Kidney capillary endothelial cell (primary cell): ENCODE measurements around the gene MAGEB17.
"Not testable (repeated sequence)": the region's sequence is repeated elsewhere in the genome, so short reads cannot be mapped to it uniquely, and the experiment has no call there.

Source experiments
- DNase-seq: peaks from one replicate; pipeline ENCODE4 v3.0.0-alpha.2; 2018; ENCODE audit warnings: low spot score

MAGEB17 gene, protein sequence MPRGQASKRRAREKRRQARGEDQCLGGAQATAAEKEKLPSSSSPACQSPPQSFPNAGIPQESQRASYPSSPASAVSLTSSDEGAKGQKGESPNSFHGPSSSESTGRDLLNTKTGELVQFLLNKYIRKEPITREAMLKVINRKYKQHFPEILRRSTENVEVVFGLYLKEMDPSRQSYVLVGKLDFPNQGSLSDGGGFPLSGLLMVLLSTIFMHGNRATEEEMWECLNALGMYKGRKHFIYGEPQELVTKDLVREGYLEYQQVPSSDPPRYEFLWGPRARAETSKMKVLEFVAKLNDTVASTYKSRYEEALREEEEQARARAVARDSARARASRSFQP

DNA sequence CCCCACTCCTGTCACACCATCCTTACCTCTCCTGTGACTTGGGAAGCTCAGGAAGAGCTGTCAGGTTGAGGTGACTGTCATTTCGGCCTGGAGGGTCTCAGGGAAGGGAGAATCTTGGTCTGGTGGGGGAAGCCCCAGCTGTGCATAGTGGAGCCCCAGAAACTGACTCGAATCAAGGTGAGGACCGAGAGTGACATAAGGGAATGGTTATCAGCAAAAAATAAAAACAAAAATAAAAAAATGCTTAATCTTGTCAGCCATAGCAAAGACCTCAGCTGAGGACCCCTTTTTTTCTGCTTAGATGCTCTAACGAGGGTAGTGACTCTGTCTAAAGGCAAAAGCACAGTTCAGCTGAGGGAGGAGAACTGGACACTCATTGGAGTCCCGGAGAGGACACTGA lies at the start of gene MAGEB17:
MAGEB17 (plus strand) TSS at position 301 of the 400 bp plus-strand sequence. CDS start 2,902 bp downstream, outside the sequence.
- DNase-seq = no peak

DNA sequence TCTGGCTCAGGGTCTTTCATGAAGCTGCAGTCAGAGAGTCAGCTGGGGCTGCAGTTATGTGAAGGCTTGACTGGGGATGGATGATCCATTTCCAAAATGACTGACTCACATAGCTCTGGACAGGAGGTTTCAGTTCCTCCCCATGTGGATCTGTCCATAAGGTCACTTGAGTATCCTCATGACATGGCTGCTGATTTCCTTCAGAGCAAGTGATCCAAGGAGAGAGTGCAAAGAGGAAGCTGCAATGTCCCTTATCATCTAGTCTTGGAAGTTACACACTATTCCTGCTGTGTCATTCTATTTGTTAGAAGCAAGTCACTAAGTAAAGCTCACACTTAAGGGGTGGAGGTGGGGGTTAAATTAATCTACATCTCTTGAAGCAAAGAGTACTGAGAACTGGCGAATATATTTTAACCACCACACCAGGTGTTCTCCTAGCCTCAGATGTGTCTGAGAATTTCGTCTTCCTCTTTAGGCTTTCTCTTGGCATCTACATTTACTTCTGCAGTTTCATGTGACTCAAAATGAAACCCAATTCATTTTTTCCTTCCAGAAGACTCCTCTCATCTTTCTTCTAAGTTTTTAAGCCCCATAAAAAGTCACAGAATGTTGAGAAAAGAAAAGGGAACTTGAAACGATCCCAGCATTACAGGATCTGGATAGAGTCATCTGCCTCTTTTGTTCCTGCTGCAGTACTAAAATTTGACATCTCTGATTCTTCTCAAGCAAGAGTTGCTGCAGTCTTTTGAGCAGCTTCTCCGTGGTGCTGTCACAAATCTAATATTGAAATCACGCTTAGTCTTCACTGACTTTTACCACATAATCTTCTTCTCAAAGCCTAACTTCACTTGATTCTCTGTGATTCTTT lies 47.7 kb upstream of the MAGEB17 start:
- no peak for DNase-seq

DNA sequence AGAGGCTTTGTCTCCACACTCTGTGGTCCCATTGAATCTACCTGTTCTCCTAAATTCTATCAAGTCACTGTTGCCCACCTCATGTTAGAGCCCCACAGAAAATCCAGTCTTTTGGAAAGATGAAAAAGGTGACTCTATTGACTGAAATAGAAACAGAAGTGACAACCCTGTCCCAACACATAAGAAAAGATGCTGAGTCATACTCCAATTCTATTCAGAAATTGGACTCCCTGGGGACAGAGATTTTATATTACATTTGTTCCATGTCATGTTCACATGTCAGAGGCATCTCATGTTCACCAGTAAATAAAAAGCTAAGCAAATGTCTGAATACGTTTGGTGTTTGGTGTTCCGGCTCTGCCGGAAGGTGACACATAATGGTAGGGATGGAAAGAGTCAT lies 46.9 kb upstream of the MAGEB17 start:
- no peak for DNase-seq

DNA sequence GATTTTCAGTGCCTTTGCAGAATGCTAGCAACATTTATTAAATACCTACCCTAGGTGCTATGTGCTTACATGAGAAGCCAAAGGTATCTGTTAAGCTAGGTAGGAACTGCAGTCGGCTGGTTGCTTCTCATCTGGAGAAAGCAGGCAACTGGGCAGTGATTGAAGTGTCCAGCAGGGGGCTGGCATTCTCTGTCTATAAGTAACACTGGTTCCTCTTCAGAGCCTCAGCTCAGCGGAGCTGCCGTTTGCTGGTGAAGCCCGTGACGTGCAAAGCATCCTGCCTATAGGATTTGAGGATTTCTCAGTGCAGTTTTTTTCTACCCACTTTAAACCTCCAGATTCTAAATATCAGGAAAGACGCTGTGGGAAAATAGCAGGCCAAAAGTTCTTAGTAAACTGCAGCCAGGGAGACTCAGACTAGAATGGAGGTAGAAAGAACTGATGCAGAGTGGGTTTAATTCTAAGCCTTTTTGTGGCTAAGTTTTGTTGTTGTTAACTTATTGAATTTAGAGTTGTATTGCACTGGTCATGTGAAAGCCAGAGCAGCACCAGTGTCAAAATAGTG lies 44.0 kb upstream of the MAGEB17 start, which contains the start of gene GRPR:
GRPR (plus strand) TSS at position 344 of the 565 bp plus-strand sequence. CDS start 389 bp downstream, outside the sequence.
- DNase-seq = peak; percentile 68

DNA sequence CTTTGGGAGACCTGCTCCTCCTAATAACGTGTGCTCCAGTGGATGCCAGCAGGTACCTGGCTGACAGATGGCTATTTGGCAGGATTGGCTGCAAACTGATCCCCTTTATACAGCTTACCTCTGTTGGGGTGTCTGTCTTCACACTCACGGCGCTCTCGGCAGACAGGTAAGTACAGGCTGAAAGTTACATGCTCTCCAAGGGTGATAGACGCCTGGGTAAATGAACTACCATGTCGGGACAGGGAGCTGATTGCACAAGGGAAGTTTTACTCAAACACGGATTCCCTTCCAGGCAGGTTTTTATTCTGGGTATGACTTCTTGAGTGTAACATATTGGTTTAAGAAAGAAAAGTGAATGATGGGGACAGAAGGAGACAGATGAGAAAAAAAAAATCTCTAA lies 43.1 kb upstream of the MAGEB17 start:
- DNase-seq = no peak

DNA sequence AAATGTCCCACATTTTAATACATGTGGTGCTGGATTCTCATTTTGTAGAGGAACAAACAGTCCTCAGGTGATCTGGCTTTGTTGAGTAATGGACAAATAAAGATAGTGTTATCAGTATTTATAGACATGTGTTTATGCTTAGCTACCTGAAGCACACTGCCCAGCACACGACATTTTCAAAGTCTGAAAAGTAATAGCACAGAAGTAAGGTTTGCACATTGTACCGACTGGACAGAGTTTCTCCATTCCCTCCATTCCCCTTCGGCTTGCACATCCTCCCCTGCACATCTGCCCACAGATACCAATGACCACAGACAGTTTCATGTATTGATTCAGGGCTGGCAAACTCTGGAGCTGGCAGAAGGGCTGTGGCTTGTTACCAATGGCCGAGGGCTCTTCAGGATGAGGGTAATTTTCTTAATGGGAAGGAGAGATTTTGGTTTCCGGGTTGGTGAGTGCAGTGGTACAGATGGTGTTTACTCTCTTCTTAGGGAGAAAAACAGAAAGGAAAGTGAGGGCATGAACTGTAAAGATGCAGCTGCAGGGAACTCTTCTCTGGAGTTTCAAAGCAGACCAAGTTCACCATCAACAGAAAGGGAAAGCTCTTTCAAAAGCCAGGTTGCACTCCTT lies 41.6 kb upstream of the MAGEB17 start:
- DNase-seq = no peak

DNA sequence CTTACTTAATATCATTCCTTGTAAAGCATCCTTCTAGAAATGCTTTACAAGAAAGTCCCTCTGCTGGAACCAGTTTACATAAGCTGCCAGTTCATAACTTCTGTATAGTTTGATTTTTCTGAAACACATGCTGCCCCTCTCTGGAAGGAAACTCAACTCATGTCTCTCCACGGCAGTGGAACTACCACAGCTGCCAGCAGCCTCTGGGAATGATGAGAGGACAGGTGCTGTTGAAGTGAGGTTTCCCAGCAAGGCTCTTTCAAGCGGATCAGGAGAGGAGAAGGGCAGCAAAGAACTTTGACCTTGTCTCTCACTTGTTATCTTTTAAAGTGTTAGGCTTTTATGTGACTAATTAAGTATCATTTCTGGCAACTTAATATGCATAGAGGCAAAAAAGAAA lies 36.6 kb upstream of the MAGEB17 start:
- no peak for DNase-seq

DNA sequence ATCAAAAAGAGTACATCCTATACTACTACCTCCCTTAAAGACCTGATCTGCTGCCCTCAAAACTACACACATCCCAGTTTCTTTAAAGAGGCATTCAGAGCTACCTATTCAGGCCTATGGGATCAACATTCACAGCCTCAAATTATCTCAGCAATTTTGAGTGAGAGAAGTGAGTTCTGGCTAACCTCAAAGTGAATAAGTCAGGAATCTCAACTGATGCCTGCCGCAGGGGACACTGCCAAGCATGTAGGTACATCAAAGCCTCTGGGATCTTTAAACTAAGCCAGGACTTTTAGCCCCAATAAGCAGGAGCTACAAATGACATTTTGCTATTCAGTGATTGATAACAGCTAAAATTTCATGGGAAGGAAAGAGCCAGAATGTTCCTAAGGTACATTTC lies 32.3 kb upstream of the MAGEB17 start:
- DNase-seq = no peak

DNA sequence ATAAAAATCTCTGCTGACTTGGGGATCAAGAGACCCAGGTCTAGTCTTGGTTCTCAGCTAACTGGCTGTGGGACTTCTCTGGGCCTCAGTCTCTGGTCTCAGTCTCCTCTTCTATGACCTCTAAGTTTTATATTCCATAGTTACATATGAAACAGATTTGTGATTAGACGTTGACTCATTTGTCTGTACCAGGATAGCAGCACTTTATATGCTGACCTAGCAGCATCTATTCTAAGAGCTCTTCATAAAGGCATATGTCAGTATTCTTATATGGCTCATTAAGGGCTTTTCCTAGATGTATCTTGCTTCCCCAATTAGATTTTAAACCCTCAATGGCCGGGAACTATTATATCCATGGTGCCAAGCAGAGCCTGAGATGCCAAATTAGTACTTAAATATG lies 31.2 kb upstream of the MAGEB17 start:
- no peak for DNase-seq

DNA sequence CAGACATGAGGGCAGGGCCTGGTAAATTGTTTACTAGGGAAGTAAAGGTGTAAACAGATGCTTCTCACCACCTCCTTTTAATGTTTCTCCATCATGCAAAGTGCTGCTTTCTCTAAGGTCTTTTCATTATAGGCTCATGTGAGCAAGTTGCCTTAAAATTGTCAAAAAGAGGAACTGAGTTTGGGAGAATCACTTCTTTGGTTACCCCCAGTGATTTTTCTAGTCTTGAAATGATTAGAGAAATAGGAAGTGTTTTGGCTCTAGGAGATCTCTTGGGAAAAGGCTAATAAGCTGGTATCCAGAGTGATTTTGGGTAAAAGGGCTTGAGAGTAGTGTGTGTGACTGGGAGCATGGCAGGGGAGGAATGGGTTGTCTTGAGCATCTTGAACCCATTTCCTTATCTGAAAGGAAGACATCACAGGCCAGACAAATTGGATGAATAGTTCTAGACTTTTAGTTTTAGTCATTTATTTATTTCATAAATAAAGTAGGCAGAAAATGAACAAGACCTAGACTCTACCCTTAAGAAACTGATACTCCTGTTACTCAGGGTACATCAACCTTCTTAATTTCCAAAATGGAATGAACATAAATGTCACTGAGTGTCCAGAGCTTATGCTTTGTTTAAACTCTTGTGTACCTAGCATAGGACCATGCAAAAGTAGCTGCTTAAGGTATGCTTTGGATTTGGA lies 29.7 kb upstream of the MAGEB17 start:
- DNase-seq = no peak

DNA sequence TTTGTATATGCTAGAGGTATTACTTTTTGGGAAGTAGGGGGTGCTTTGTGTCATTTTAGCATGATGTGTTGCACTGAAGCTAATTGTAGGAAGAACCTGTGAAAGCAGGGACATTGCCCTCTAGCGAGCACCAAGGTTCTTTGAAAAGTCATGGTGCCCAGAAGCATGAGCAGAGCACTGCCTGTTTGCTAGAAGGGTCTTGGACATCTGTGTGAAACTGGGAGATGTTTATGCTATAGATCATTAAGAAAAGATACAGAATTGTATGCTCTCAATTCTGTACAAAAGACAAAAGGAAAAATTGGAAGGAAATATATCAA lies 29.2 kb upstream of the MAGEB17 start:
- DNase-seq = no peak

DNA sequence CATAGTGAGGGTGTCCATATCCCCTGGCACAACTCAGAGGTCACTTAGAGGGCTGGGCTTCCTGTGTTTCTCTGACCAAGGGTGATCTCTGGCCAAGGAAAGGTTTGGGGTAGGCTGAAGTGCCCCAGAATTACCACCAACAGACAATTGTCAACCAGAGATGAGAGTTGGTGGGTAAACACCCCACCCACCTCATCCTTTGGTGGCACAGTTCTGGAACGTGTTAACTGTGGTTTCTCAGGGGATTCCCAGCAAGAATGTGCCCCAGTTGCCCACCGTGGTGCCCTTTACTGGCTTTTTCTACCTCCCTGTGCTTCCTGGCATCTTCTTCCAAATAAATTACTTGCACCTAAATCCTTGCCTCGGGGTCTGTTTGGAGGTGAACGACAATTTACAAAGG lies 26.8 kb upstream of the MAGEB17 start:
- DNase-seq = no peak

DNA sequence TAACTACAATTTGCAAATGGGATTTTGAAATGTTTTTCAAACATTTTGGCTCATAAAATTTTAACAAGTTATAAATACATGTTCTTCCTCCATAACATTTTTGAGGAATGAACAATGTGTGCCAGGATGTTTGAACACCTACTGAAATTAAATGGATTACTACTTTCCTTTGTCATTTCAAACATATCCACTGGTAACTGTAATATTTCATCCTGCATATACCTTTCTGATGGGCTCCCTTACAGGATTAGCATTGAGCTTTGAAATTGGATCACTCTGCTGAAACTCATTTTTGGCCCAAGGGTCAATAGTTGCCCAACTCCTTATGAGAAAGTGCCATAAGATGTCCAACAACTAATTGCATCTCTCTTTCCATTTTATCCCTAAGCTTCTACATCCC lies 26.3 kb upstream of the MAGEB17 start:
- DNase-seq = no peak

DNA sequence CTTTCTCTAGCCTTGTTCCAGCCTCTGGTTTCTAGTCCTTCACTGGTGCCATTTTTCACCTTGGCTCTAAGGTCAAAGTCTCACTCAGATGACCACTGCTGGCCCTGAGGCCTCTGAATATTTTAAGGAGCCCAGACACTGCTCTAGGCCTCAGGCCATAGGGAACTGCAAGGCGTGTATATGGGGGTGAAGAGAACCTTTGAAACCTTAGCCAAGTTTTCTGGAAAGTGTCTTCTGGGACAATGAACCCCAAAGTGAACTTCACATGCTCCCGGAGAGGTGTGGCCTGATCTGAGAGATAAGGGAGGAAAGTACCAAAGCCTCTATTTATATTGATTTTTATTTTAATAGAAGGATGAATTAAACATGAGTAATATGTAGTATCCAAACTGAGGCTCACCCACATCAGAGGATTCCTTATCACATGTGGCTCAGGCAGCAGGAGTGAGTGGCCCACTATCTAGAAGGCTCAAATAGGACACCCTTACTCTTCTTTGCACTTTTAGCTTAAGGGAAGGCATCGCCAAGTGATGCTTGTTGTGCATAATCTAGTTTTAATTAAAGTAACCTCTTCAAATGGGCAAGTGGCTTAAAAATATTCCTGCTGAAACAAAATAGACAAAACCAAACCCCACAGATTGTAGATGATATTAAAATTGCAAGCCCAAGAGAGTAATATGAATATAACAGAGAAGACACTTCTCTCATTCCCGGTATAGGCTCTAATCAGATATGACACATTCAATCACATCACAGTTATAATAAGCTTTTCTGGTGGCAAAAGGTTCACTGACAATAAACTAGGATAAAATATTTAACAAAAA lies 25.6 kb upstream of the MAGEB17 start:
- DNase-seq = no peak

DNA sequence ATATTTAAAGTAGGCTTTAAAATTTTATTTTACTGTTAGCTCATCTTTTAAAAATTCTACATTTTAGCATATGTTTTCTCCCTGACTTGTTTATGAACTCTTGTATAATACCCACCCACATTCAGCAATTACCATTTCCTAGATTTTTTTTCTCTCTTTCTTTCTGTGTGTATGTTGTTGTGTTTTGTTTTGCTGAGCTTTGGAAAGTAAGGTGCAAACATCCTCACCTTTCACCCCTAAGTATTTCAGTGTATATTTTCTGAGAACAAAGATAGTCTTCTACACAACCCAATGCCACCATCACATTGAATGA lies 25.1 kb upstream of the MAGEB17 start:
- no peak for DNase-seq

DNA sequence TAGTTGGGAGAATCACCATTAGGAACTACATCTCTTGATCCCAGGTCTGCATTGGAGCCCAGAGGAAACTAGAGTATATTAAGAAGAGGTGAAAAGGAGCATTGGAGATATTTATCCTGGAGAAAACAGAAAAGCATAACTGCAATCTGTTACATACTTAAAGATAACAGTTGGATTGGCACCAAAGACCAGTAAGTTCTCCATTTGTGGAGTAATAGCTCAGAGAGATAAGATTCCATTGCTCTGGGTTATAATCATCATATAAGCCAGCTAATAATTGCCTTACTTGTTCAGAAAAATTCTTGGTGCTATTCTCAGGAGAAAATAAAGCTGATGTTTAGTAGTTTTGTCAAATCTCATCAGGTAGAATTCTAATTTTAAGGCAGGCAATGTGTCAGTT lies 23.3 kb upstream of the MAGEB17 start:
- DNase-seq = no peak

DNA sequence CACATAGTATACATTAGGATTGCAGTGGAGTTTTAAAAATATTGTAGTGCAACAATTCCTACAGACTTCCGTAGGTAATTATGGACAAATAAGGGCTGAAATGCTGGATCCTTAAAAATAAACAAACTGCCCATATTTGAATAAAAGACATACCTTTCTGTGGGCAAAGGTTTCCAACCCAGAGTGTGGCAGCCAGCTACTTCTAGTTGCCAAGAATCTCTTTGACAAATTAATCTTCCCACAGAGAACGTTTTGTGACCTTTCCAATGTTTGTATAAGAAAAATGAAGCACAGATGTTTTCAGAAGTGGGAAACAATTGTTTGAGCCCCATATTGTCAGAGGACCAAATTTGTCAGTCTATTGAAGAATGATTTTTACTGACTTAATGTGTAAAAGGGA lies 22.9 kb upstream of the MAGEB17 start:
- no peak for DNase-seq

DNA sequence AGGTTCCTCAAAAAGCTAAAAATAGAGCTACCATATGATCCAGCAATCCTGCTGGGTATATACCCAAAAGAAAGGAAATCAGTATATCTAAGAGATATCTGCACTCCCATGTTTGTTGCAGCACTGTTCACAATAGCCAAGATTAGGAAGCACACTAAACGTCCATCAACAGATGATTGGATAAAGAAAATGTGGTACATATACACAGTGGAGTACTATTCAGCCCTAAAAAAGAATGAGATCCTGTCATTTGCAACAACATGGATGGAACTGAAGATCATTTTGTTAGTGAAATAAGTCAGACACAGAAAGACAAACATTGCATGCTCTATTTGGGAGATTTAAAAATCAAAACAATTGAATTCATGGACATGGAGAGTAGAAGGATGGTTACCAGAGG lies 22.2 kb upstream of the MAGEB17 start:
- DNase-seq = not testable (repeated sequence)

DNA sequence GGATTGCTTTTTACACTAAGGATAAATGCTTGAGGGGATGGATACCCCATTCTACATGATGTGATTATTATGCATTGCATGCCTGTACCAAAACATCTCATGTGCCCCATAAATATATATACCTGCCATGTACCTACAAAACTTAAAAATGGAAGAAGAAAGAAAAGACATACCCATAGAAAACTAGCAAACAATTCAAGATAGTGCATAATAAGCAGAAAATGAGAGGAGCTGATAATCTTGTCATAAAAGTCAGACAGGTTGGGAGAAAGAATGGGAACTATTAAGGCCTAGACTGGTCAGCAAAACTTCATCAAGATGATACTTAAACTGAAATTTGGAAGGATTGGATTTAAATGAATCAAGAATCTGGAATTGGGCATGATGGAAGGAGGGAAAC lies 21.6 kb upstream of the MAGEB17 start:
- DNase-seq = no peak

DNA sequence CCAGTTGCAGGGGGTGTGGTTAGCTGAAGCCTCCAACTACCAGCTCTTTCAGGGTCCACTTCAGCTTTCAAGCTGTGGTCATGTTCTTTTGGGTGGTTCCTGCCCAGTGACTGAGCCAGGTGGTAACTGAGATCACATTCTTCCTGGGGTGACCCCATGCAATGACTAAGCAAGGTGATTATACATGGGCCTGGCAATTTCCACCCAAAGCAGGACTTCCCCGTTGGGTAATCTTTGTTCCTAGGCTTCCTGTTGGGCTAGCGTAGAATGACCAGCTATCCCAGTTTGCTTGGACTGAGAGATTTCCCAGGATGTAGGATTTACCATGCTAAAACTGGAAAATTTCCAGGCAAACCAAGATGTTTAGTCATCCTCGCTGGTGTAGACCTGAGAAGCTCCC lies 18.4 kb upstream of the MAGEB17 start:
- DNase-seq = no peak

DNA sequence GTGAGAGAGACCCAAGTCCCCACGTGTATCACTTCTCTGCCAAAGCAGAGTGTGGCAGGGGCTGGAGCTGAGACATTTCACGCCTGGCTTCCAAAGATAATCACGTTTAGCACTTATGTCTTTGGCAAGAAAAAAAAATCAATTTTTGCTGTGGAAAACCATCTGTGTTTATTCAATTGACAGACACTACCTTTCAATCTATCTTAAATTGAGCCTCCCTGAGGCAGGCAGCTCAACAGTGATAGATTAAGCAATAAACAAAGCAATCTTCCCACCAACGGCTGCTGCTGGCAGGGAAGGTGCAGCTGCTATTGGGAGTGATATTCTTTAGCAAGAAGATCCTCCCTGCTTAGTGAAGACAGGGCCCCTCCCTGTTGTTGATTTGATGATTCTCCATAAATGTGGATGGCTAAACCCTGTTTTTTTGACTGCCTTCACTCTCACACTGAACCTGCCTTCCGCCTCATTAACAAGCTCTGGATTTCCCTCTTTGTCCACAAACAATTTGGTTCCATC lies 11.6 kb upstream of the MAGEB17 start:
- DNase-seq = no peak
